Hepatocyte (in vitro differentiated cells): ENCODE measurements around the gene MACROH2A2. TPM values are rescaled to one million over a fixed set of nuclear protein-coding genes. Genes with fewer than 3 reads are reported as not detected.

Experiments
- DNase-seq: peaks from one replicate; pipeline ENCODE4 v3.0.0-alpha.2; 2016; ENCODE audit warnings: low spot score
- H2AFZ ChIP-seq: fragments of 200-600 bp; sonication (generic); 2 replicates; pipeline ENCODE4 v1.6.0; 2016; ENCODE audit warnings: antibody characterized with exemption, mild to moderate bottlenecking
- H3K27ac ChIP-seq: fragments of 200-600 bp; sonication (generic); 2 replicates; pipeline ENCODE4 v1.5.1; 2016; ENCODE audit warnings: mild to moderate bottlenecking
- H3K27me3 ChIP-seq: fragments of 200-600 bp; sonication (generic); 2 replicates; pipeline ENCODE4 v1.6.1; 2016
- H3K36me3 ChIP-seq: fragments of 200-600 bp; sonication (generic); replicated peaks from 2 replicates; pipeline ENCODE4 v1.5.1; 2016; ENCODE audit warnings: low read depth; ENCODE audit not compliant: insufficient read depth
- H3K4me1 ChIP-seq: fragments of 200-600 bp; sonication (generic); 2 replicates; pipeline ENCODE4 v1.5.1; 2016; ENCODE audit warnings: mild to moderate bottlenecking, moderate library complexity; ENCODE audit not compliant: insufficient read depth
- H3K4me2 ChIP-seq: fragments of 200-600 bp; sonication (generic); 2 replicates; pipeline ENCODE4 v1.6.0; 2016
- H3K4me3 ChIP-seq: fragments of 200-600 bp; sonication (generic); 2 replicates; pipeline ENCODE4 v1.5.1; 2016; ENCODE audit warnings: mild to moderate bottlenecking
- H3K79me2 ChIP-seq: fragments of 200-600 bp; sonication (generic); 2 replicates; pipeline ENCODE4 v1.6.0; 2017; ENCODE audit warnings: mild to moderate bottlenecking
- H3K9me2 ChIP-seq: fragments of 200-600 bp; sonication (generic); replicated peaks from 2 replicates; pipeline ENCODE4 v1.6.0; 2017; ENCODE audit warnings: mild to moderate bottlenecking; ENCODE audit not compliant: insufficient read depth
- H3K9me3 ChIP-seq: fragments of 200-600 bp; sonication (generic); 2 replicates; pipeline ENCODE4 v1.5.1; 2016; ENCODE audit warnings: low read depth, mild to moderate bottlenecking
- H4K20me1 ChIP-seq: fragments of 200-600 bp; sonication (generic); 2 replicates; pipeline ENCODE4 v1.6.0; 2016; ENCODE audit warnings: mild to moderate bottlenecking; ENCODE audit not compliant: insufficient read depth, poor library complexity, severe bottlenecking
- EZH2 ChIP-seq: fragments of 200-600 bp; sonication (generic); IDR thresholded peaks from 2 replicates; pipeline ENCODE4 v1.6.1; 2016; ENCODE audit warnings: antibody characterized with exemption, mild to moderate bottlenecking, borderline replicate concordance
- EZH2phosphoT487 ChIP-seq: fragments of 200-600 bp; sonication (generic); IDR thresholded peaks from one replicate; pipeline ENCODE4 v1.6.1; 2018; ENCODE audit warnings: antibody characterized with exemption, mild to moderate bottlenecking, low read depth, moderate library complexity; ENCODE audit not compliant: unreplicated experiment, severe bottlenecking
- WGBS: methylation state at CpG from one replicate; pipeline ENCODE4 v1.1.6; 2016; ENCODE audit warnings: low lambda C conversion rate; ENCODE audit errors: missing lambda C conversion rate; 5-methylcytosine and 5-hydroxymethylcytosine counted together
- polyA plus RNA-seq: library from polyadenylated mRNA; unstranded; fragments of >200 nt; fragmentation: Nextera tagmentation; extraction: Ambion mirVana; gene quantifications from 2 replicates; pipeline ENCODE4 v1.2.1, GENCODE V29; 2016
- total RNA-seq: library from RNA; depleted of rRNA; stranded (reverse); fragments of >200 nt; gene quantifications from 2 replicates; pipeline ENCODE4 v1.2.3, GENCODE V29; 2014
- TF ChIP-seq, protein P1 (sequence below): fragments of 200-600 bp; sonication (generic); IDR thresholded peaks from 2 replicates; pipeline ENCODE4 v1.5.1; 2016; ENCODE audit warnings: antibody characterized with exemption, mild to moderate bottlenecking; ENCODE audit not compliant: poor library complexity

The MACROH2A2 gene
- total and polyA plus RNA-seq, 2 experiments from 2014 or later, result 45.7 to 47.2 TPM

DNA sequence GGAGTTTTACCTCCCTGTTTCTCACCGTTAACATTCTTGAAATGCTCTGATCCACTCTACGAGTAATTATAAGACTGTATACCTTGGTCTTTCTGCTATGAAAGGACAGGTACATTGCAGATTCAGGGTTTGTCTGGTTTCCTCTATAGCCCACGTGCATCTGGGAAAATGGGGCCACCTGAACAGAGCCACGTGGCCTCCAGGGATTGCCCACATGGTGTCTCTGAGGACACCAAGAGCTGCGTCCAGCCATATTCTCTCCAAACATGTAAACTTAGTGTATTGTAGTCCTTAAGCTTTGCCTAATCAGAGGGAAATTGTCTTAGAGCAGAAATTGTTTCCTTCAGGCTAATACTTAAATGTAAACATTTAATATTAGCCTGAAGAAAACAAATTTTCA is 16.7 kb downstream of the MACROH2A2 start:
- no peaks in the 10 kb centered on the region for H3K9me2 ChIP-seq
- no peaks in the 10 kb centered on the region for H3K9me3 ChIP-seq
- H3K36me3 ChIP-seq, result no peaks in the 10 kb centered on the region
- WGBS, result 81% methylated on average over 5 of the region's 5 CpGs
- TF ChIP-seq, protein P1, sequence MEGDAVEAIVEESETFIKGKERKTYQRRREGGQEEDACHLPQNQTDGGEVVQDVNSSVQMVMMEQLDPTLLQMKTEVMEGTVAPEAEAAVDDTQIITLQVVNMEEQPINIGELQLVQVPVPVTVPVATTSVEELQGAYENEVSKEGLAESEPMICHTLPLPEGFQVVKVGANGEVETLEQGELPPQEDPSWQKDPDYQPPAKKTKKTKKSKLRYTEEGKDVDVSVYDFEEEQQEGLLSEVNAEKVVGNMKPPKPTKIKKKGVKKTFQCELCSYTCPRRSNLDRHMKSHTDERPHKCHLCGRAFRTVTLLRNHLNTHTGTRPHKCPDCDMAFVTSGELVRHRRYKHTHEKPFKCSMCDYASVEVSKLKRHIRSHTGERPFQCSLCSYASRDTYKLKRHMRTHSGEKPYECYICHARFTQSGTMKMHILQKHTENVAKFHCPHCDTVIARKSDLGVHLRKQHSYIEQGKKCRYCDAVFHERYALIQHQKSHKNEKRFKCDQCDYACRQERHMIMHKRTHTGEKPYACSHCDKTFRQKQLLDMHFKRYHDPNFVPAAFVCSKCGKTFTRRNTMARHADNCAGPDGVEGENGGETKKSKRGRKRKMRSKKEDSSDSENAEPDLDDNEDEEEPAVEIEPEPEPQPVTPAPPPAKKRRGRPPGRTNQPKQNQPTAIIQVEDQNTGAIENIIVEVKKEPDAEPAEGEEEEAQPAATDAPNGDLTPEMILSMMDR, result no peak
- TF ChIP-seq EZH2 (no peak), EZH2phosphoT487 (no peak)
- no peak overlapping the region for H3K4me3 ChIP-seq
- DNase-seq, result no peak
- no peak overlapping the region for H3K27ac ChIP-seq
- H3K4me1 ChIP-seq, result no peaks in the 10 kb centered on the region
- peaks cover 69% of the 10 kb centered on the region for H3K79me2 ChIP-seq
- H3K27me3 ChIP-seq, result no peaks in the 10 kb centered on the region
- no peak overlapping the region for H2AFZ ChIP-seq
- H3K4me2 ChIP-seq, result no peak overlapping the region
- H4K20me1 ChIP-seq, result no peaks in the 10 kb centered on the region

DNA sequence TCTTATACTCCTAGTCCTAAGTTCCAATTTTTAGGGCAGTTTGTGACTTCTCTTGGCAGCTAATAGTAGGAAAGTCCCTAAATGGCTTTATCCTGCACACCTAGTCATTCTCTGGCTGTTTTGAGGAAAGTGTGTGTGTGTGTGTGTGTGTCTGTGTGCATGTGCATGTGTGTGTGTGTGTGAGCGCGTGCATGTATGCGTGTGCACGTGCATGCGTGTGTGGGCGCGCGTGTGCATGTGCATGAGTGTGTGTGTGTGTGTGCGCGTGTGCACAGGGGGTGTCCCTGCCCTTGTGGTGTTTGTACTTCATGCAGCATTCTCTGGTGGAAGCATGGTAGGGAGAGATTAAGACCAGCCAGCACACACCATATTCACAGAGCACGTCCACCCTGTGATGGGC is 18.2 kb downstream of the MACROH2A2 start:
- no peaks in the 10 kb centered on the region for H3K27me3 ChIP-seq
- H4K20me1 ChIP-seq, result no peaks in the 10 kb centered on the region
- no peaks in the 10 kb centered on the region for H3K9me2 ChIP-seq
- H3K9me3 ChIP-seq, result no peaks in the 10 kb centered on the region
- no peak overlapping the region for H3K4me3 ChIP-seq
- H3K79me2 ChIP-seq, result peaks cover 63% of the 10 kb centered on the region
- H3K4me1 ChIP-seq, result no peaks in the 10 kb centered on the region
- no peak overlapping the region for H2AFZ ChIP-seq
- H3K27ac ChIP-seq, result no peak overlapping the region
- WGBS, result 89% methylated on average over 11 of the region's 11 CpGs
- no peak for DNase-seq
- H3K36me3 ChIP-seq, result no peaks in the 10 kb centered on the region
- TF ChIP-seq, protein P1, result no peak
- no peak for TF ChIP-seq EZH2phosphoT487
- no peak for TF ChIP-seq EZH2
- H3K4me2 ChIP-seq, result no peak overlapping the region

DNA sequence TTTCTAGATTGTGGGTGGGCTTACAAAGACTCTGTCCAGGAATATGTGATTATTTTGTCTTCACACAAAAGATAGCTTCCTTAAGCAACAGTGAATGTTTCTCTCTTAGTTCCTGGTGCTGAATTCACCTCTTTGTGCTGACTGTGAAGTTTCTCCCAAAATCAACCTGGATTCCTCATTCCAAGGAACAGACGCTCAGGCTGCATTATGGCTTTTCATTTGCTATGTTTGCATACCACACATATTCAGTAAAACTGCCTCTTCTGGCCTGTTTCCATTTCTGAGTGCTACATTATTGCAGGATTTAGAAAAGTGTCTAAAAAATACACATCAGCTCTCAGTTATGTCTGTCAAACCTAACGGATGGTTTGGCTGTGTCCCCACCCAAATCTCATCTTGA is 21.5 kb downstream of the MACROH2A2 start:
- Histone ChIP-seq H2AFZ (no peak overlapping the region), H3K9me2 (no peaks in the 10 kb centered on the region), H4K20me1 (no peaks in the 10 kb centered on the region), H3K9me3 (no peaks in the 10 kb centered on the region), H3K36me3 (no peaks in the 10 kb centered on the region), H3K4me1 (no peaks in the 10 kb centered on the region), H3K79me2 (peaks cover 36% of the 10 kb centered on the region), H3K27me3 (no peaks in the 10 kb centered on the region), H3K4me2 (no peak overlapping the region), H3K4me3 (no peak overlapping the region), H3K27ac (no peak overlapping the region)
- 57% methylated on average over 2 of the region's 2 CpGs for WGBS
- no peak for TF ChIP-seq EZH2phosphoT487
- TF ChIP-seq, protein P1, result no peak
- no peak for DNase-seq

DNA sequence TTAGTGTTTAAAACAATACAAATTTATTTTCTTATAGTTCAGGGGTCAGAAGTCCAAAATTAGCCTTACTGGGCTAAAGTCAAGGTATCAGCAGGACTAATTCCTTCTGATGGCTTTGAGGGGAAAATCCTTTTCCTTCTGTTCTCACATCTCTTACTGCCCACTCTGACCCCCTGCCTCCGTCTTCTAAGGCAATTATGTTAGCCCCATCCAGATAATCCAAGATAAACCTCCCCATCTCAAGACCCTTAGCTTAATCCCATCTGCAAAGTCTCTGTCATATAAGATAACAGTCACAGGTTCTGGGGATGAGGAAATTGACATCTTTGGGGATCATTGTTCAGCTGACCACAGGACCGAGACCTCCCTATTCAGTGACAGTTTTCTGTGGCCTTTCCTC is 22.3 kb downstream of the MACROH2A2 start:
- Histone ChIP-seq H3K9me2 (no peaks in the 10 kb centered on the region), H2AFZ (no peak overlapping the region), H3K27ac (no peak overlapping the region), H3K4me1 (no peaks in the 10 kb centered on the region), H3K36me3 (no peaks in the 10 kb centered on the region), H3K9me3 (no peaks in the 10 kb centered on the region), H4K20me1 (no peaks in the 10 kb centered on the region), H3K27me3 (no peaks in the 10 kb centered on the region), H3K4me3 (no peak overlapping the region), H3K79me2 (peaks cover 28% of the 10 kb centered on the region), H3K4me2 (no peak overlapping the region)
- TF ChIP-seq, protein P1, result no peak
- TF ChIP-seq EZH2 (no peak), EZH2phosphoT487 (no peak)
- WGBS, result 89% methylated on average over 2 of the region's 2 CpGs
- DNase-seq, result no peak
